Suprapubic skin (tissue), 4 donors: ENCODE data around the gene WDFY2.

Source experiments
- POLR2A ChIP-seq, 2 donors: fragments of 450-650 bp; IDR thresholded peaks; one replicate each; pipeline ENCODE4 v1.6.1; 2017; ENCODE audit warnings: antibody characterized with exemption in 2 of 2, mild to moderate bottlenecking in 2 of 2, moderate library complexity in 2 of 2
- POLR2AphosphoS5 ChIP-seq, 3 donors: sonication (generic); formaldehyde crosslinking; IDR thresholded peaks; one replicate each; pipeline ENCODE4 v1.6.1; 2017; ENCODE audit warnings: antibody characterized with exemption in 3 of 3
- TF ChIP-seq, protein P1 (sequence below), 2 donors: fragments of 200-600 bp in 1 of 2; fragments of 450-650 bp in 1 of 2; sonication (generic) in 1 of 2; IDR thresholded peaks; one replicate each; pipeline ENCODE4 v1.5.1; 2016 to 2019; ENCODE audit warnings: antibody characterized with exemption in 2 of 2, mild to moderate bottlenecking in 1 of 2, moderate library complexity in 1 of 2

DNA sequence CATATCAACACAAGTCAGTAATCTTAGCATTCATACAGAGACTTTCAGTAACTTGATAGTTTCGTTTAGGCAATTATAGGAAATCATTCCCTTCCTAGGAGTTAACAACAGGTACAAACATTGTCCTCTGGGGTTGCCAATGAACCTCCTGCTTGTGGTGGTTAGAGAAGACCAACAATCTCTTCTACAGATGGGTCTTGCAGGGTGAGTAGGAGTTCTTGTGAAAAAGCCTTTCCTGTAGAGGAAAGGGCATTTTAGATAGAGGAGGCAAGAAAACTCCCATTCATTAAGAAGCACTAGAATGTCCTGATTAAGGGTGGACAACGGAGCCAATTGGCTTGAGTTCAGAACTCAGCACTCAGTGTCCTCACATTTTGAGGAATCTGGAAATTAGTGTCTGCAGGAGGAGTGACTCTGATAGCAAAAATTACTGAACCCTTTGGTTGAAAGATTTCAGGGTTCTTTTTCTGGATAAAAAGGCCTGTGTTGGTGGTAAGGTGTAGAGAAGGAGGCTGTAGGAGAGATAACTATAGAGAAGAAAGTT lies 4.2 kb downstream of the WDFY2 start:
- TF ChIP-seq, protein P1, sequence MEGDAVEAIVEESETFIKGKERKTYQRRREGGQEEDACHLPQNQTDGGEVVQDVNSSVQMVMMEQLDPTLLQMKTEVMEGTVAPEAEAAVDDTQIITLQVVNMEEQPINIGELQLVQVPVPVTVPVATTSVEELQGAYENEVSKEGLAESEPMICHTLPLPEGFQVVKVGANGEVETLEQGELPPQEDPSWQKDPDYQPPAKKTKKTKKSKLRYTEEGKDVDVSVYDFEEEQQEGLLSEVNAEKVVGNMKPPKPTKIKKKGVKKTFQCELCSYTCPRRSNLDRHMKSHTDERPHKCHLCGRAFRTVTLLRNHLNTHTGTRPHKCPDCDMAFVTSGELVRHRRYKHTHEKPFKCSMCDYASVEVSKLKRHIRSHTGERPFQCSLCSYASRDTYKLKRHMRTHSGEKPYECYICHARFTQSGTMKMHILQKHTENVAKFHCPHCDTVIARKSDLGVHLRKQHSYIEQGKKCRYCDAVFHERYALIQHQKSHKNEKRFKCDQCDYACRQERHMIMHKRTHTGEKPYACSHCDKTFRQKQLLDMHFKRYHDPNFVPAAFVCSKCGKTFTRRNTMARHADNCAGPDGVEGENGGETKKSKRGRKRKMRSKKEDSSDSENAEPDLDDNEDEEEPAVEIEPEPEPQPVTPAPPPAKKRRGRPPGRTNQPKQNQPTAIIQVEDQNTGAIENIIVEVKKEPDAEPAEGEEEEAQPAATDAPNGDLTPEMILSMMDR (IDR thresholded peaks at IDR 0.05): no peak
- TF ChIP-seq POLR2A (IDR thresholded peaks at IDR 0.05): no peak
- TF ChIP-seq POLR2AphosphoS5 (IDR thresholded peaks at IDR 0.05): no peak
